HG03280 (cell line): ENCODE measurements around the gene MEX3D.
"Not testable (repeated sequence)": the region's sequence is repeated elsewhere in the genome, so short reads cannot be mapped to it uniquely, and the experiment has no call there.

ENCODE experiments used
- ATAC-seq: cut with Tn5 transposase; IDR thresholded peaks from one replicate; pipeline ENCODE4 v1.9.1; 2021; ENCODE audit warnings: mild to moderate bottlenecking, moderate library complexity; ENCODE audit not compliant: unreplicated experiment

Gene MEX3D

DNA sequence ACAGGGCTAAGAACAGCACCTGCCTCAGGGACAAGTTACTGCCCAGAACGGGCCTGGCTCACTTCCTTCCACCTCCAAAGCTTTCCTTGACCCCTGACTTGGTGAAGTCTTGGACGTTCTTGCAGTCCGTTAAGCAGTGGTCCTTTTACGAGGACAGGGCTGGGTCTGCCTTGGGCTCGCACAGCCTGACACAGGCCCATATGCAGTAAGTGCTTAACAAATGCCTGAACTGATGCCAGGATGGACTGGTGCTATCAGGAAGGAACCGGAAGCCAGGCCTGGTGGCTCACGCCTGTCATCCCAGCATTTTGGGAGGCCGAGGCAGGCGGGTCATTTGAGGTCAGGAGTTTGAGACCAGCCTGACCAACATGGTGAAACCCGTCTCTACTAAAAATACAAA, 46.1 kb downstream of the MEX3D start:
- ATAC-seq = no peak

- ATAC-seq = no peak
Observed at GRCh38 chr19:1521636-1522035, 46.5 kb downstream of the MEX3D start.

DNA sequence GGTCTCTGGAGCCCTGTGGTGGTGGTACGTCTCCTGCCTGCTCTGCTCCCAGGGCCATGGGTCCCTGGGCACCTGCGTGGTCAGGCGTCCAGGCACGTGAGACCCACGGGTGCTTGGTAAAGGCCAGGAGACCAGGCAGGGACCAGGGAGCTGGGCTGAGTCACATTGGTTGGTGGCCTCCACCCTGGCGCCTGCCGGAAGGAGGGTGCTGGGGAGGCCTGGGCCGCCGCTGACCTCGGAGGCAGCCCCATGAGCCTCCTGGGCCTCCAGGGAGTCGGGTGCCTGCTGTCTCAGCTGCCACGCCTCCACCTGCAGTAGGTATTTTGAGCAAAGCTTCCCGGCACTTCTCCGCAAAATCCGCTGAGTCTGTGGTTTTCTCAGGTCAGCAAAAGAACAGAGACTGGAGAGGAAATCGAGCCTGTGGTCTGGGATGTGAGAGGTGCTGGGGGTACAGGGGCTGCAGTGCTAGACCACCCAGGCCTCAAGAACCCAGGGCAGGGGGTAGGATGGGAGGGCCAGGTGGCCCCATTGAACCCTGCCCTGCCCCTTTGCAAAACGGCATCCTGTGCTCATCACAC, 47.8 kb downstream of the MEX3D start:
- ATAC-seq = no peak

GRCh38 chr19:1519802-1520201, 48.3 kb downstream of the MEX3D start:
- ATAC-seq = not testable (repeated sequence)

GRCh38 chr19:1518471-1518870, 49.7 kb downstream of the MEX3D start:
- no peak for ATAC-seq

GRCh38 chr19:1516395-1516753, 51.8 kb downstream of the MEX3D start:
- ATAC-seq = no peak

DNA sequence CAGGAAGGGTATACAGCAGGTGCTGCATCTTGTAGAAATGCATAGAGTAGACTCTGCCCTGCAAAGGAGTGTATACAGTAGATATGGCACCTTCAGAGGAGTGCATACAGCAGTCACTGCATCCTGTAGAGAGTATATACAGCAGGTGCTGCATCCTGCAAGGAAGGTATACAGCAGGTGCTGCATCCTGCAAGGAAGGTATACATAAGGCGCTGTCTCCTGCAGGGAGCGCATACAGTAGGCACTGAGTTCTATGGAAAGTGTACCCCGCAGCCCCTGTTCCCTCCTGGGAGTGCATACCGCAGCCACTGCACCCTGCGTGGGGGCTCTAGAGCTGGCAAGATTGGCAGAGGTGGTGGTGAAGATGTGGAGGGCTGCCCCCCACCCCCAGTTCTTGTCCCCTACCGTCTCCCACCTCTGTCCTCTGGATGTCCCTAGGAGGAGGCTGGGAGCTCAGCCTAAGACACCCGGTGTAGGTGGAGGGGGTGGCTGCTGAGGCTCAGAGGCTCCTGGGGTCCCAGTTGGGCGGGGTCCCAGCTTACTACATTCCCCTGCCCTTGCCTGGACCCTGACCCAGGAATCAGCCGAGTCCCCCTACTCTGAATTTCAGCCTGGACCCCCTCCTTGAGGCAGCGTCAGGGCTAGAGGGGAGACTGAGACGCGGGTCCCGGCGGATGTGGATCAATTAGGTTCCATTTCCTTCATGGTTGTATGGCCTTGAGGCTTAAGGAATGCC, 53.0 kb downstream of the MEX3D start:
- no peak for ATAC-seq

- no peak for ATAC-seq
Observed at GRCh38 chr19:1514295-1514661, 53.8 kb downstream of the MEX3D start.

- no peak for ATAC-seq
Observed at GRCh38 chr19:1513499-1514294, 54.4 kb downstream of the MEX3D start.

GRCh38 chr19:1512671-1513498, 55.2 kb downstream of the MEX3D start, which contains the start of gene ADAMTSL5:
TSS of gene ADAMTSL5 (minus strand) at chr19:1513019. CDS start at chr19:1510943, 2,076 bp downstream.
- no peak for ATAC-seq

DNA sequence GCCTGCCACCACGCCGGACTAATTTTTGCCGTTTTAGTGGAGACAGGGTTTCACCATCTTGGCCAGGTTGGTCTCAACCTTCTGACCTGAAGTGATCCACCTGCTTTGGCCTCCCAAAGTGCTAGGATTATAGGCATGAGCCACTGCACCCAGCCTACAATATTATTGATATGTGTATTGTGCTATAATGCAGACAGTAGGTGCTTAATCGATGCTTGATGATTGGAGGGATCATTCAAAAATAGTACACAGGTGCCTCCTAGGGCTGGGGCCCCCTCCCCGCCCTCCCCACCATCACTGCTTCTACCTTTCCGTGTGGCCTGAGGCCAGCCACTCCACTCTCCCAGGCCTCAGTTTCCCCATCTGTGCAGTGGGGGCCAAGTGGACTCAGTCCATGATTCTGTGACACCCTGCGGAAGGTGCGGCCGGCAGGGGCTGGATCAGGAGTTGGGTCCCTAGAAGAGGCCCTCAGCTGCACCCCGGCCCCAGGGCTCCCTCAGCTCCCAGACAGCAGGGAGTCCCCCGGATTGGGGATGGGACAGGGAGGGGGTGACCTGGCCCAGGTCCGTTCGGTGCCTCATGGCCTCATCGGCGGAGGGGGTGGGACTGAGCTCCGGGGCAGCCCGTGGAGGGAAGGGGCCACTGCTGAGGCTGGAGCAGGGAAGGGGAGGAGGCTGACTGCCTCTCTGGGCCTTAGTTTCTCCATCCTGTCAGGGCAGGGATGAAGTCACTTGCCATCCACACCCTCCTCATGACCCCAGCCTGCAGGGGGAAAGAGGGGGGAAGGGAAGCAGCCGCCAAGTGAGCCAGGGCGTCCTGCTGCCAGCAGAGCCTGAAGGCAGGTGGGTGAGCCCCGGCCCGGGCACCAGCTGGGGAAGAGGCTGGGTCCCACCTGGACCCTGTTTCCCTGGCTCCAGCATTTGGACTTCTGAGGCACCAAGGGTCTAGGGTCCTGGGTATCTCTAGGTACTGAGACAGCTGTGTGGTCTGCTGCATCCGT, 56.5 kb downstream of the MEX3D start:
- ATAC-seq = no peak

GRCh38 chr19:1510807-1511206, 57.3 kb downstream of the MEX3D start:
- no peak for ATAC-seq

- ATAC-seq = no peak
Observed at GRCh38 chr19:1510442-1510806, 57.7 kb downstream of the MEX3D start.

DNA sequence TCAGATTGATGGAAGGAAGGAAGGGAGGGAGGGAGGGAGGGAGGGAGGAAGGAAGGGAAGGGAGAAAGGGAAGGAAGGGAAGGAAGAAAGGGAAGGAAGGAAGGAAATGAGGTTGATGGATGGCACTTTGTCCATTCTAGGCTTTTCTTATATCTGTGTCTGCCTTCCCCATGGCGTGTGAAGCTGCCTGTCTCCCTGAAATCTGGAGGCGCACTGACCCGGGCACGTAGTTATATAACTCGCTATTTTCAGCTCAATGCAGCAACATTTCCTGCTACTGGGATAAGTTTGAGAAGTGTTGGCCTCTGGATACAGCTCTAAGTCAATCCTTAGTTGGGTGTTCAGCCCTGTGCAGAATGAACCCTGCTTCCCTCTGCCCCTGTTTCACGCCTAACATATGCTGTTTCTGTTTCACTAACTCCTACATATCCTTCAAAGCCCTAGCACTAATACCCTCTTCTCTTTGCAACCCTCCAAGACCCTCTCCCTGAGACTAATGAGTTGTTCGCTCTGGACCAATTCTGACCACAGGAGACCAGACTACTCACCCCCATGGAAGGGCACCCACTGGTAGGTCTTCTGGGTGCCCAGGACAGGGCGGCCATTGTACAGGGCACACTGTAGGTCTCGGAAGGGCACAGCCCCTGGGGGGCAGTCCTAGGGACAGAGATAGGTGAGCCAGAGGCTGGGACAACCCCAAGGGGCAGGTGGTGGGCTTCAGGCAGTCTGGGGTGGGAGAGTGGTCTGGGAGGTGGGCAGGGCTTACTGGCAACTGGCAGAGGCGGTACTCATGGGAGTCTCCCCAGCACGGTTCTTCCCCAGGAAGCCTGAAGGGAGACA, 58.3 kb downstream of the MEX3D start:
- ATAC-seq = no peak

GRCh38 chr19:1508507-1508856, 59.6 kb downstream of the MEX3D start:
- ATAC-seq = no peak

- no peak for ATAC-seq
Observed at GRCh38 chr19:1507763-1508506, 60.2 kb downstream of the MEX3D start.

DNA sequence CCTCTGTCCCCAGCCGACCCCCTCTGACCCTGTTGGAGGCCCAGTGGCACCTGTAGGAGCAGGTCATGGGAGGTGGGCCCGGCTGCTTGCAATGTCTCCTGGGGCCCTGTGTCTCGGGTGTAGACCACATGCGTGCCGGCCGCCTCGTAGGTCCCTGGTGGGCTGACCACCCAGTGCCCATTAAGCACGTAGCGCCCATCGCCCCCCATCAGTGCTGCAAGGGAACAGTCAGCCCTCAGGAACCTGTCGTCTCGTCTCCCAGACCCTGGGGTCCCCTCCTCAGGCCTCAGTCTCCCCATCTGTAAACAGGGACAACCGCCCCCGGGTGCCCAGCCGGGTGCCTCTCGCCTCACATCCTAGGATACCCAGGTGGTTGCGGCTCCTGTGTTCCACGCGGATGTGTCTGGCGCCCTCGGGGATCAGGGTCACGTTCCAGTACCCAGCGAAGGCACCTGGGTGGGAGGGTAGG, 60.9 kb downstream of the MEX3D start:
- ATAC-seq = no peak
